Fibroblast of skin of right quadriceps (primary cell): Measurements from ENCODE around the gene HIVEP2.
A peak's percentile ranks its signal among the peaks of the same experiment; 100 is the strongest.

Experiments used
- DNase-seq: peaks from one replicate; pipeline ENCODE4 v3.0.0-alpha.2; 2013

HIVEP2 gene

DNA sequence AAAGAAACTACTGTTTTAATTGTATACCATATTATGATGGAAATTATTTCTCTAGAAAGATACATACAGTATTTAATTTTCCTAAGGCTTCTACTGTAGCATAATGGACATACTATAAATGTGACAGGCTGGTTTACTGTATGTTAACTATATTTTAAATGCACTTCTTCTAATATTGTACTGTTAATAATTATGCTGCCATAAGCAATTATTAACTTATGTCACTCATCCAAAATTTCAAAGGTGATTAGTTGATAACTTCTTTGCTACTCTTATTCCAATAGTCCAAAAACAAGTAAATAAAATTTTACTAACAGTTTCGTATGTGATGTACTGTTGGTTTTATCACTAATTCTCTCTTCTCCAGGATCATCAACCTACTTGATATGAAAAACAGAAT lies 28.1 kb downstream of the HIVEP2 start:
- no peak for DNase-seq

DNA sequence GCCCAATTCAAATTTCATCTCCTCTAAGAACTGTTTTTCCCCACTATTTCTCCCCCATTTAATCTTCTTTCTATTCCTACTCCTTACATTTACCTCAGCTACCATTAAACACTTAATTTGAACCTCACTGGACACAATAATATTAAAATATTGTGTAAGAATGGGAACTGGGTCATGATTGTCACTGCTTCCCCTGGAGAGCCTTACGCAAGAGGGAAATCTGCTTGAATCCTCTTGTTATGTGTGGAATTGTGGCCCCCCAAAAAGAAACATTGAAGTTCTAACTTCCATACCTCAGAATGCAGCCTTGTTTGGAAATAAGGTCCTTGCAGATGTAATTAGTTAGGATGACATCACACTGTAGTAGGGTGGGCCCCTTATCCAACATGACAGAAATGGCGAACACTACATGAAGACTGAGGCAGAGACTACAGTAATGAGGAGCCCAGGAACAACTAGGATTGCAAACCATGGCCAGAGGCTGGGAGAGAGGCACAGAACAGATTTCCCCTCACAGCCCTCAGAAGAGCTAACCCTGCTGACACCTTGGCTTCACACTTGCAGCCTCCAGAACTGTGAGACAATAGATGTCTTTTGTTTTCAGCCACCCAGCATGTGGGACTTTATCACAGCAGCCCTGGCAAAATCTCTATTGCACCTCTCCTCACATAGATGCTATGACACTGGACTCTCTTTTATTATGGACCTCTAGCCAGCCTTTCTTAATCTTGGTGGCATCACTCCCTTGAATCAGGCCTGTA lies 29.9 kb downstream of the HIVEP2 start:
- DNase-seq, result no peak

DNA sequence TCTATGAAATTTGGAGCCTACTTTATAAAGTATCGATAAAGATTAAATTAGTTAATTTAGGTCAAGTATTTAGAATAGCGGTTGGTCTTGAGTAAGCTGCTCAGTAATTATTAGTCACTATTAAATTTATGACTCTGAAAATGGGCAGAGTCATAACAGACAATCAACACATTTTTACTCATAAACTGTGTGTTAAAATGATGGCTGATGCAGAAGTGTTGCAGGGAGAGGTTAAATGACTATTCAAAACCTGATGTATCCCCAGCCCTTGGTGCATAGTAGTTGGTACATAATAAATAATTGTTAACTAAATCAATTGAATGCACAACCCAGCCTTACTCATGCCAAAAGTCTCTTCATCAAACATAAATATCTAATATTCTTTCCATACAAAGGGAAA lies 30.6 kb downstream of the HIVEP2 start:
- no peak for DNase-seq

DNA sequence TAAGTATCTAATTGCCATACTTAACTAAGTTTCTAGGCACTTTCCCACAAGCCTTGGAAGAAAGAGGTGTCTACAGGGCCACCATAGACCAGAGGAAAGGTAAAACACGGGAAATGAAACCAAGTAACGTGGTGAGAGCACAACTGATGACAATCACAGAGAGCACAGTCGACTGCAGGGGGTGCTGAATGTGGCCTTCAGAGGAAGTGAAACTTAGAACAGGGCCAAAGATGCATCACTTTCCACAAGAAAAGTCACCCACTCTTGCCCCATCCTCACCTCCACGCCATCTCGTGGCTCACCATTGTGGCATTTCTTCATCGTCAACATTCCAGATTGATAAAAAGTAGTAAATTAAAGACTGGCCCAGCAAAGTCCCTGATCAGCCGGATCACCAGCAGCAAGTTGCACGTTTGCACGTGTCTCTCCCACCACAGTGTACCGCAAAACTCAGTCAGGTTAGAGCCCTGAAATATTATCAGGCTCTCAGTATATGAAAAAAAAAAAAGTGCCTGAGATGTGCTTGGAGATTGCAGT lies 31.4 kb downstream of the HIVEP2 start:
- DNase-seq, result no peak

DNA sequence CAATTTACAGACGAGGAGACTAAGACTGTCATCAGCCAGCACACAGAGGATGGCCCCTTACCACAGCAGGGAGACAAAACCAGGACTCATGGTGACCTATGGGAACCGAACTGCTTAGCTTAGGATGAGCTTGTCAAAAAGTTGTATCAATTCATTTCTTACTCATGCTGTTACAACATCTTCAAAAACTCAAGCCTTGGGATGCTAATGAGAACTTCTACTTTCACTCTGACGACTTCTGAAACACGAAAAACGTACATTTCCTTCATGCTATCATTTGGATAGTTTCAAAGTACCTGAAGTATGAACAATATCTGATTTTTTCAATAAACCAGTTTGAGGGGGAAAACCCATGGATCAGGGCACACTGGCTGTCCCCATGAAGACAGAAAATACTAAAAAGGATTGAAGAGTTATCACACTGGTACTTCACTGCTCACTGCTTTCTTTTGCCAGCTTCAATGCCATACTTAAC lies 31.9 kb downstream of the HIVEP2 start:
- DNase-seq, result no peak

DNA sequence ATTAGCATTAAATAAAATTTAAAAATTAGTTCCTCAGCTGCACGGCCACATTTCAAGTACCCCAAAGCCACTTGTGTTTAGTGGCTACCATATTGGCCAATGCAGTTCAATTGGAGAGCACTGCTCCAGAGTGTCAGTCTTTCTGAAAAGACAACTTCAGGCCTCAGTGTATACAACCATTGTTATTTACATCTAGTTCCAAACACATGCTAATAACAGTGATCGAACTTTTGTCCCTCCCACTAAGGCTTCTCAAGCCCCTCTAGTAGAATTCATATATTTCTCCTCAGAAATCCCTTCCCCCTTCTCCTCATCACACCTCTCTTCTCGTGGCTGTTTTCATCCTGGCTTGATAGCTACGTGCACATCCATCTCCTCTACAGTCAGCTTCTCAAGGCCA lies 32.9 kb downstream of the HIVEP2 start:
- no peak for DNase-seq

DNA sequence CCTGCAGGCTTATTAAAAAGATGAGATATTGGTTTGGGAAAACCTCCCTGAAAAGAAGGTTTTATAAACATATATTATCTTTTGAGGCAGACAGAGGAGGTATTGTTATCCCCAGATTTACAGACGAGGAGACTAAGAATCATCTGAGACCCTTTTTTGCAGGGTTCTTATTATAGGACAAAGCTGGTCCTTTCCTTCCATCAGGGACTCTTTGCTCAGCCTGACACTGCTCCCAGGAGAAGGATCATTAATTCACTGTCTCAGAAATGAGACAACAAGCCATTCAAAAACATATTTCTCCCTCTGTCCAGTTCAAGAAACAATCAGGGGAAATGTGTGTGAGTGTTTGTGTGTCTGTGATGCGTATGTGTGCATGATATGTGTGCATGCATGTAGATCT lies 33.5 kb downstream of the HIVEP2 start:
- DNase-seq, result no peak

DNA sequence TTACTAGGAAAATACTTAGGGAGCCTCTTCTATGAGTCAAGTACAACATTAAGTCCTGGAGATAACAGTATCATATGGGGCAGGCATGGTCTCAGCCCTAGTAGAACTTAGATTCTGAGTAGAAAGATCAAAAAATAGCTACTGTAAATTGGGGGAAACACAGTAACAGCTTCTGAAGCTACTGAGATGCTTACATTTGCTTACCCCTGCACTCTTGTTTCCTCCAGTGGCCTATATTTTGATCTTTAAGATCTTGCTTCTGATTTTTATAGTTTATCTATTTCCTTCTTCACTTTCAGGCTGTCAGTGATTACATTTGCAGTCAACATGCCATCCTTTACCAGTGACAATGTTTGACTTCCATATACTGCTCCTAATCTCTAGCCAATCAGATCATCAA lies 35.3 kb downstream of the HIVEP2 start:
- no peak for DNase-seq

DNA sequence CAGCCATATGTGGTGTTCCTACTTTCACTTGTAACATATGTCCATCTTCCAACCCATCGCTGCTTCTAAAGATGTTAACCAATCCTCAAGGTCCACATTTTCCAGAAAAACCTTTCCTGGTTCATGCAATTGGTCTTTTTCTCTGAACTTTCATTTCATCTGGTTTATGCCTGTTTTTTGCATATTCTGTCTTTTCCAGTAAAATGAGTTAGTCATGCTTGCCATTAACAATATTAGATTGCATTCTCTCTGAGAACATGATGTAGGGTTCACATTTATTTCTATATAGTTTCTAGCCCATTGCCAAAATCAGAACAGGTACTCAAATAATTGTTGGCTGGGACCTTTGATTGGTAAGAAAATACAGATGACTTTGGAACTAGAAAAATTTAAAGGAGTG lies 36.7 kb downstream of the HIVEP2 start:
- no peak for DNase-seq

DNA sequence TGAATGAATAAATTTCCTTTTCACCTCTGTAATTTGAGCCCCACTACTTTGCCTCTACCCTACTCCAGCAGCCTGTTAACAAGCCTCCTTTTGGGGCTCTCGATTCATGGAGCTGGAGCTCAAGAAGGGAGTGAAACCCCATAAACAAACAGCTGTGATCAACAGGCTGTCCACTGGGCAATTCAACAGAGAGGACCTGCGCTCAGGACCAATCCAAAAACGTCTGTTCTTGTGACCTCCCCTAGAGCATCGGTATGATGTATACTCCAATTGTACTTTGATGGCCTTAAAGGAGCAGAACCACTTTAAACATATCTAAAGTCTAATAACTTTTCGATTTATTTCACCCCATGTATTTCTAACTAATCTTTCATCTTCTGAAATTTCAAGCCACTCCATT lies 37.4 kb downstream of the HIVEP2 start:
- no peak for DNase-seq

DNA sequence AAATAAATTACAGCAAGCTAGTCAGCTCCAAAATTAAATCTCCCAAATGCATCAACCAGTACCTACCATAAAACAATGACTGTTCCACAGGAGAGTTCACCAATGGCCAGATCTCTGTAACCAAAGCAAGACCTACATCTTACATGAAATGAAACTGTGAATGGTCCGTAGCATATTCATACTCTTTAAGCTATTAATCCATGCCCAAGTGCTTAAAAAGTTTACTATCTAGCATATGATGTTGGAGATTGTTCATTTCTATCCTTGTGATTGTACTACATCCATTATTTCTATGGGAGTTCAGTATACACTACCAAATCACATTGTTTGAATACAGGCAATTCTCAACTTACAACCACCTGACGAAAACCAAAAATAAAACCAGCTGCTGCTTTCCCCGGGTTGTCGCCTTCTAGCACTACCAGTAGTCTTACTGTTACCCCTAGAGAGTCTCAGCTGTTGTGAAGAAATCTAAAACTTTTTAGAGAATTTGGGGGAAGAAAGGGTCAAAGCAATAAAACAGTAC lies 38.0 kb downstream of the HIVEP2 start:
- no peak for DNase-seq

DNA sequence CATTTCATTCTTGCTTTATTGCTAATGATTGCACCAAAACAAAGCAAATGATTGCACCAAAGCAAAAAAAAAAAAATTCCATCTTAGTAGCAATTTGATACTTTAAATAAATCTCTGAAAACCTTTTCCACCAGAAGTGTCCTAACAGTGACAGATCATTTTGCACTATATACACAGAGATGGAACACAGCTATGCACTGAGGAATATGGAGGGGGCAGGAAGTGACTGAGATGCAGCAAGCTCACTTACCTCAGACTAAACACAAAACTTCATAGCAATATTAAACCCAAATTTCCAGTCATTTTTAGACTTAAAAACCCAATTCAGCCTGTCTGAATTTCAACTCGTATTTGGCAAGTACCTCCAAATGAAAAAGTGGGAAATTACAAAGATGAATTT lies 41.2 kb downstream of the HIVEP2 start:
- peak; percentile 56 for DNase-seq

DNA sequence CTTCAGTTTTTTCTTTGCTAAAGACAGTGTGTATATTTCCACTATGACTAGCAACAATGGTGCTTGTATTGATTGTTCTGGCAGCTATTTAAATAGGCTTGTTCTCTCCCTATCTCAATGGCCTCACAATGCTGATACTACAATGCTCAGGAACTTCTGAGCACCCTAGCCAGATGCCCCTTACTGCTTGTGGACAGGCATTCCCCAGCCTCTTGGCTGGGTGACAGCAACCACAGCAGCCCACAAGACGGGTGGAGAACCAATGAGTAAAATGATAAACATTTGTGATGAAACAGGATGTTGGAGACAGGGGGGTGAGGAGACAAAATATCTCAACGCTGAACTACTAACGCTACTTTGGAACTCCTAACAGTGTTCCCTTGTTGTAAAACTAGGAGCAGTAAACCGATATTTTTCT lies 42.3 kb downstream of the HIVEP2 start:
- DNase-seq, result peak; percentile 99

DNA sequence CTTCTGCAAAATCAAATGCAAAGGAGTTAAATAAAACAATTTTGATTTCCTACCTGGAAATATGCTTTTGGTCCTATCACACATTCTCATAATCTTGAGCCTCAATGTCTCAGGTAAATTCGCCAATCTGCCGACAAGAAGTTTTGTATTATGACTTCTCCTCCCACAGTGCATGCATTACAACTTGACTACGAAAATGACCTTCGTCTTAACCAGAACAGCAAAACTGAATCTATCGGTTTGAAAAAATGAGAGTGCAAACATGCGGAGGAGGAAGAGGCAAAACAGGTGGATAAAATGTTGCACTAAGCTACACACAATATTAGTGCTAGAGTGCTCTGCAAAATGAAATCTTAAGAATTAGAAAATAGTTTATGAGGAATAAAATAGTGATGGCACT lies 43.4 kb downstream of the HIVEP2 start:
- no peak for DNase-seq

DNA sequence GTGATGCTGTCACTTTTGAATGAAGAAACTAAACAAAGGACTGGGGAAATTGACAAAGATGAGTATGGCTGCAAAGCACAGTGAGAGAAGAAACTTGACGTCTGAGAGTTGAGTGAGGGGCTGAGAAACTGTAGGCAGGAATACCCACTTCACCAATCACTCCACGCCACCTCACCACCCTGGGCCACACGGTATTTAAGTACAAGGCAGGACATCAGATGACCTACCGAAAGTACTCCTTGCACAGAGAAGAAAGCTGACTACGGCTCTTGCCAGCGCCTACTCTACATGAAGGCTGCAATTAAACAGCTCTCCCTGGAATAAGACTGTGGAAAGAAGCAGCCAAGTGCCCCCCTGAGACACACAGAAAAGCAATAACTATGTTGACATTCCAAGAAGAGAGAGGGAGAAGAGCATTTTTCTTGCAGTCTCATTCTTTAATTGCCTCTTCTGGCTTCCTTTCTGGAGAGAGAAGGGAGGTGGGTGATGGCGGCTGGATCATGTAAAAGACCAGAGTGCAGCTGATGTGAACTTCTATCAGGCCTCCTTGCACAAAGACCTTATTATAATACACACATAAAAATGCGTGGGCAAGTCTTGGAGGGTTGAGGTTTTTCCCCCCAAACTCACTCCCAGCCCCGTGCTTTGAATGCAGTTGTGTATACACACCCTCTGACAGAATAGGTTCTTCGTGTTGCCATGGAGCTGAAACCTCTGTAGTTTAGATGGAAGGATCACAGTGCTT lies 44.6 kb downstream of the HIVEP2 start:
- DNase-seq, result peak; percentile 79

DNA sequence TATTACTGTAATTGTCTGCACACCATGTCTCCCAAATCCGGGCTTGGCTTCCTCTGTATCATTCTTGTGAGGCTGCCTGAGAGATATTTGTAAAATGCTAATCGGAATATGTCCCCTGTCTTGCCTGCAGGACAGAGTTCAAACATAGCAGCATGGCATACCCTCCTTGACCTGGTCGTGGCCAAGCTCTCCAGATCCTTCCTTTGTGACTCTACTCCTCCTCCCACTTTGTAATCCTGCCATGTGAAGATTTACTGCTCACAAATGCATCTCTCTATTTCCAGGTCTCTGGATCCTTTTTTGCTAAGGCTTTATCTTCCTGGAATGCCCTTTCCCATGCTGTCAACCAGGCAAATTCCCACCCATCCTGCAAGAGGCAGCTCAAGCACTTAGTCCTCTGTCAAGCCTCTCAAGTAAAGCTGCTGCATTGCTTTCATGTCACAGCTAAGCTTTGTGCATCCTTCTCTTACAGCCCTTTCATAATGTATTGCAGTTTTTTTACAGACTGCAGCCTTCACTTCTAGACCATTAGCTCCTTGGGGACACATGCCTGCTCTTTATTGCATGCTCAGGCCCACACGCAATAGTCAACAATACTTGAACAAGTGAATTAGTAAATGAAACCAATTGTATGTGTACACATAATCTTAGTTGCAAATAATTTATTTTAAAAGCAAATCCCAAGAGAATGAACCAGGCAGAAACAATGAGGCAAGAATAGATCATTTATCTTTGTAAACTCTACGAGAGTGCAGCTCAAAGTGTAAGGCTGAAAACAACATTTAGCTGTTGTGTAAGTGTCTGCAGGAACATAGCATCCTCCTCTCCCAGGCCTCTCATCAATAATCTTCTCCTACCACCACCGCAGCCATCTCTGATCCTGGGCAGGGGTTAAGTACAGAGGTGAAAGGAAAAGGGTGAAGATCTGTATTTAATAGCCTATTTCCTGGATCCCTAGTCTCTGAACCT lies 45.8 kb downstream of the HIVEP2 start:
- no peak for DNase-seq

DNA sequence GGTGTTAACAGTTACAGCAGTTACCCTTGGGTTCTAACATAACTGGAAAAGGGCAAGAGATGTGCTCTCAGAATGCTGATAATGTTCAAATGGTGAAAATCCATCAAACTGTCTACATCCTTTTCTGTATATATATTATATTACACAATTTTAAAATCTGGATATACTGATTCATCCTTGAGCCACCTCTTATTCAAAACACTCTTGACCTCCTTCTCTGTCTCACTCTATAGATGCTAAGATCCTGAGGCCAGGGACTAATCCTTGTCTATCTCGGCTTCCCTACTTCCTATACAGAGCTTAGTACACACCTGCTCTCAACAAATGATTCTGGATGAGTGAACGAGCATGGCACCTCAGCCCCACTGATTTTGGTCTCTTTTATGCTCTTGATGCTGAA lies 47.3 kb downstream of the HIVEP2 start:
- no peak for DNase-seq

DNA sequence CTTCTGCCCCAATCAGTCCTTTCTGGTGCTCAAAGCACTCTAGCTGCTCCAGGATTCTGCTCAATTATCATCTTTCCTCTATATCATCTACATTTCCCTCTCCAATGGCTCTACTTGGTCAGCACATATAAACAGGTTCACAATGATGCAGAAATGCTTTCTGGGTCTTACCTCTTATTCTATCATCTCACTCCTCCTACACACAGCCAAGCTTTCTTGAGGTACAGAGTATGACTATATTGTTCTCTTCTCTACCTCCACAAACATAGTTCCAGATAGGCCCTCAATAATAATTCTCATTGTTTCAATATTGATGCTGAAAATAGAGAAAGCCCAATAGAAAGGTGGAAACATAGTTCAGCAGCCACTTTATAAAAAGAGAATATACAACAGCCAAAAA lies 48.2 kb downstream of the HIVEP2 start:
- DNase-seq, result no peak

DNA sequence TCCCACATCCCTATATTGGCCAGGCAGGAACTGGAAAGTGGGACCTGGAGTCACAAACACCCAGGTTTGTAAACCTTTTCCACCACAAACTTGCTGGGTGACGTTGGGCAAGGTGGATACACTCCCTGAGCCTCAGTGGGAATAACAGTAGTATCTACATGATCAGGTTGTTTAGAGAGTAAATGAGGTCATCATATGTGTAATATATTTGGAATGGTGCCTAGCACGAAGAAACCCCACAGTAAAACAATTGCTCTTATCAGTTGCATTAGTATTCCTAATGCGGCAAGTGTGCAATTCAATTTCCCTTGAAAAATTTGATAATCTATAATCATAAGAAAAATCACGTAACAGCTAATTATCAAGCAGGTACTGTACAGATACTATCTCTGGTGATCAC lies 51.9 kb downstream of the HIVEP2 start:
- DNase-seq, result no peak

DNA sequence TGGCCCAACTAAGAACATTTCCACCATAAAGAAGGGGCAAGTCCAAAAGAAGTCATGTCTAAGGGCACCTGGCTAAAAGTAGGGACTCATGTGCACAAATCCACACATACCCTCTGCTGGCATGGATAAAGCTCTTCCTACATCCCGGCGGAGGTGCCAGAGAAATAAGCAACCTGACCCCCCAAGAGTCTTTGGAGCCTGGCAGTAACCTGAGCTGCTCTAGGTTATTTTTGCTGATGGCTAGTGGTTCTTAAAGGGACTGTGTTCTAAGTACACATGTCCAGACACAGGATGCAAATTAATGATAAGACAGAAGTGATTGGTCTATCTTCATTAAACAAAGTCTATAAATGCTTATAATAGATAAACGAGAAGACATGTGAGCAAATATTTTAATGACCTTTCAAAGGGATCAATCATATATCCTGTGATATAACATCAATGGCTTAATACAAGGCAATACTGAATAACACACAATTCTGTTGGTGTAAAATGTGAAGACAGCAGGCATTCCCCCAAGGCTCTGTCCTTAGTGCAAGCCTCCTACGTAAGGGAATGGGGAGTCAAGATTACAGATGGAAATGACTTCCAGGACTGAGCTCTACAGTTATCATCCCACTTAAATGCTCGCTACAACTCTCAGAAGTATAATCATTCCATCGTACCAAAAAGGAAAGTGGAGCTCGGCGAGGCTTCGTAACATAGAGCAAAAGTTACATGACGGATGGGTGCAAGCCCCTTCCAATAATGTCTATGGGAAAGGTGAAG lies 52.5 kb downstream of the HIVEP2 start:
- no peak for DNase-seq

DNA sequence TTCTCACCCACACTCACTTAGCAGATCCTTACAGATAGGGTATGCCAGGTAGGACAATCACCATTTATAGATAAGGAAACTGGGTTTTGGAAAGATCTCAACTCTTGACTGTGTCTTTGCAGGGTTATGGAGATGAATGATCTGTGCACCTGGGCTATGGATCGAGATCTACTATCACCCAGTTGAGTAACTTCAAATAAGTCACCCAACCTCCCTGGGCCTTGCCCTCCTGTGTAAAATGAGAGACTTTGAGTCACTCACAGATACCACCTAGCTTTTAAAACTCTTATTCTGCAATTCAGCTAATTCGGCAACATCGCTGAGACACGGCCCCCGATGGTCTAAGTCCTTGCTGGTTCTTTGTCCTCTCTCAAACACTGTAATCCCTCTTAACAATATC lies 53.5 kb downstream of the HIVEP2 start:
- no peak for DNase-seq

DNA sequence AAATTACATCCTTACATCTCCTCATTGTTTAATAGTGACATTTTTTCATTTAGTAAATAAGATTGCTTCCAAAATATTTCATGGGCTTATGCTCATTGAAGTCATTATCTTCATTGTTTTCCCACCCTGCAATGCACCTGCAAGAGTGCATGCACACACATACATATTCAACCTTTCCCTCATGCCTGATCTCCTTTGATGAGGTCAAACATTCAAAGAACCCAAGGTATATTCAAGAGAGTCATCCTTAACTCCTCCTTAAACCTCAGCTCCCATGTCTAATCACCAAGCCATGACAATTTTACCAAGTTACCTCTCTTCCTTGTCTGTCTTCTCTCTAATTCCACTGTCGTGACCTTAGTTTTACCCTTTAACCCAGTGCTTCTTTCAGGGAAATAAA lies 56.5 kb downstream of the HIVEP2 start:
- DNase-seq, result no peak
